Activated T-cell treated with anti-CD3 and anti-CD28 coated beads for 1 hour (primary cell): Measurements from ENCODE around the gene PTTG1IP.

ENCODE experiments used
- DNase-seq: peaks from one replicate; pipeline ENCODE4 v3.0.0-alpha.2; 2020; ENCODE audit warnings: low read depth

The PTTG1IP gene

DNA sequence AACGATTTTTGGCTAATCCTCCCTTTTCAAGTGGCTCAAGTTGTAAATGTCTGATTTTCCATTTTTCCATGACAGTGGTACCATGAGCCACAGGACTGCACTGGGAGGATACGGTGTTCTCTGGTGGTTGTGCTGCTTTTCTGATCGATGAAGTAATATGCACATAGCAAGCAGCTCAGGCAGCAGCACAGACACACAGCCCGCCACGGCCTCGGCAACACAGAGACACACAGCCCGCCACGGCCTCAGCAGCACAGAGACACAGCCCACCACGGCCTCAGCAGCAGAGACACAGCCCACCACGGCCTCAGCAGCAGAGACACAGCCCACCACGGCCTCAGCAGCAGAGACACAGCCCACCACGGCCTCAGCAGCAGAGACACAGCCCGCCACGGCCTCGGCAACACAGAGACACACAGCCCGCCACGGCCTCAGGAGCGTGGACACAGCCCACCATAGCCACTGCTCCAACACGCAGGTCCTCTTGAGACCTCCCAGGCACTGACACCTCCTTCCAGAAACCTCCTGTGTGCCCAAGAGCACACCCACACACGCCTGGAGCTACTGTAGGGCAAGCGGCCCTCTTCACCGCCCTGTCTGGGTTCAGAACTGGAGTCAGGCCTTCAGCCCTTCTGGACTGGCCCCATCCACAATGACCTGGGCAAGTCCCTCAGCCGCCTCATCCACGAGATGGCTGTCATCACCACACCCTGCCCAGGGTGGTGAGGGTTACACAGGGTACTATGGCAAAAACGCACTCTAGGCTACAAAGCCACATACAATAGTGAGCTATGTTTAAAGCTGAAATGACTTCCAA is 10.4 kb downstream of the PTTG1IP start:
- no peak for DNase-seq

DNA sequence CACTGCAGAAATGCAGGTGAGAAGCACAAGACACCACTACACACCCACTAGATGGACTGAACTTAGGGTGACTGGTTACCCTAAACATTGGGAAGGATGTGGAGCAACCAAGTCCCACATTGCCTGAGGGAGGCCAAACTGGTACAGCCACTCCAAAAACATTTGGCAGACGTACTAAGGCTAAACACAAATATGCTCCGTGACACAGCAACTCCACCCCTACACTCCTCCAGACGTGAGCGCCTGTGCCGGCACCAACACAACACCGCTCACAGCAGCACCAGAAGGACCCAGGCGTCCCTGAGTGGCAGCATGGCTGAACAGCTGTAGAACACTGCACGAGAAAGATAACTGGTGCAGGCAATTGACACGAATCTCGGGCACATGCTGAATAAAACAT is 14.7 kb downstream of the PTTG1IP start:
- DNase-seq, result no peak

DNA sequence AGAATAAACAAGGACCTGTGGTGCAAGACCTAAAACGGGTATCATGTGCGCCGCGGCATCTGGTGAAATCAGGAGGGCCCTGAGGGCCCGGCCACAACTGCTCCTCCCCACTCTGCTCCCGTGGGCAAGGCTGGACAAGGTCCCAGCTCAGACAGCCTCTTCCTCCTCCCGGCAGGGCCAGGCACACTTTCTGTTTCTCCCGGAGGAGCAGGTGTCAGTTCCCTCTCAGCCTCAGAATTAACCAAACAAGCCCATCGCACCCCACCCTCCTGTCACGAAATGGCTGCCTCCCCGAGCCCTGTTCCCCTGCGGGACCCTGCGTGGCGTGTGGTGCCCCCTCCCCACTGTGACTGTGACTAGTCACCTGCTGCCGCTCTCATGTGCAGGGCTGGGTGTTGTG is 15.2 kb downstream of the PTTG1IP start:
- no peak for DNase-seq

DNA sequence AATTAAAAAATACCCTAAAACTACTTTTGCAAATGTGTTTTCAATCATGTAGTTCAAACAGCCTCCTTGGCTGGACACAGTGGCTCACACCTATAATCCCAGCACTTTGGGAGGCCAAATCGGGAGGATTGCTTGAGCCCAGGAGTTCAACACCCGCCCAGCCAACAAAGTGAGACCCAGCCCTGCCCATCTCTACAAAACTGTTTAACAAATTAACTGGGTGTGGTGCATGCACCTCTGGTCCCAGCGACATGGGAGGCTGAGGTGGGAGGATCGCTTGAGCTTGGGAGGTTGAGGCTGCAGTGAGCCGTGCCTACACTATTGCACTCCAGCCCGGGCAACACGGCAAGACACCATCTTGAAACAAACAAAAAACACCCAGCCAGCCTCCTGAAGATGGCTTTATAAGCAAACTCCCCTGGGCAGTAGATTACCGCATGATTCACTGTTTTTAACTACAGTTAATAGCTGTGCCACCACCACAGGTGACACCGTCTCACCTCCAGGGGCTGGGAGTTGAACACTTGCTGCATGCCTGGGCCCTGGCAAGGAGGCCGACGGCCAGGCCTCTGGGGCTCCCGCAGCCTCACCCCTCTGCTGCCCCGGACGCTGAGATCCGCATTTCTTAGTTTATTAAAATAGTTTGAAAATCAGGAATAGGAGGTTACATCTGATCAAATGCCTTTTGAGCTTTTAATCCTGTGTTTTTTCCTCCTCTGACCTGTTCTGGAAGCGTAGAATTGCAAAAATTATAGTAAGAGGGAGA is 16.2 kb downstream of the PTTG1IP start:
- DNase-seq, result no peak

DNA sequence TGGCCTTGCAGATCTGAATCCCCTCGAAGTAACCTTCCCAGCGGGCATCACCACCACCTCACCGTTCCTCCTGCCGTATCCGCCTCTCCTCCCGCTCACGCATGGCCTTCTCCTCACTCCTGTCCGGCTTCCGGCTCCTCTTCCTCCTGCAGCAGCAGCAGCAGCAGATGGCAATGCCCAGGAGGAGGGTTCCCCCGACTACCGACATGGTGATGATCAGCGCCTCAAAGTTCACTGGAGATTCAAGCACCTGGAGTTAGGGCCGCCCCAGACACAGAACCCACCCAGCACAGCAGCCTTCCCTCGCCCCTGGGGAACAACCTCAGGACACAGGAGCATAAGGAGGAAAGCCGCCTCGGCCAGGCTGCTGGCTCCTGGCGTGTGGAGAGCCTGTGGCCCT is 17.4 kb downstream of the PTTG1IP start:
- DNase-seq, result no peak

DNA sequence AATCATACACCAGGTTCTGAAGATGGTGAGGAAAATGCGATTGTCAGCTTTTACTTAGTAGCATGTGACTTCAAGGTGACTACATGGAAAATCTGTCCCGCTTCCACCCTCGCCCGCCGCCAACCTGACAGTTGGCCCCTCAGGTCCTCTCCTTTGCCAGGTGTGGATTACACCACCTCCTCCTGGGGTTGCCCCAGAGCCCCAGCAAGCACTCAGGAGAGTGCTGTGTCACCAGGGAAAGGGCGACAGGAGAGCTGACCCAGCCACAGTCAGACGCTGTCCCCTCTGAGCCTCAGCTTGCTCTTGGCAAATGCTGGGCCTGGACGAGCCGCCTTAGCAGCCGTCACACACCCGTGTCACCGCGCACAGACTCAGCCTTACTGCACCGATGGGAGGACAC is 17.9 kb downstream of the PTTG1IP start:
- no peak for DNase-seq

DNA sequence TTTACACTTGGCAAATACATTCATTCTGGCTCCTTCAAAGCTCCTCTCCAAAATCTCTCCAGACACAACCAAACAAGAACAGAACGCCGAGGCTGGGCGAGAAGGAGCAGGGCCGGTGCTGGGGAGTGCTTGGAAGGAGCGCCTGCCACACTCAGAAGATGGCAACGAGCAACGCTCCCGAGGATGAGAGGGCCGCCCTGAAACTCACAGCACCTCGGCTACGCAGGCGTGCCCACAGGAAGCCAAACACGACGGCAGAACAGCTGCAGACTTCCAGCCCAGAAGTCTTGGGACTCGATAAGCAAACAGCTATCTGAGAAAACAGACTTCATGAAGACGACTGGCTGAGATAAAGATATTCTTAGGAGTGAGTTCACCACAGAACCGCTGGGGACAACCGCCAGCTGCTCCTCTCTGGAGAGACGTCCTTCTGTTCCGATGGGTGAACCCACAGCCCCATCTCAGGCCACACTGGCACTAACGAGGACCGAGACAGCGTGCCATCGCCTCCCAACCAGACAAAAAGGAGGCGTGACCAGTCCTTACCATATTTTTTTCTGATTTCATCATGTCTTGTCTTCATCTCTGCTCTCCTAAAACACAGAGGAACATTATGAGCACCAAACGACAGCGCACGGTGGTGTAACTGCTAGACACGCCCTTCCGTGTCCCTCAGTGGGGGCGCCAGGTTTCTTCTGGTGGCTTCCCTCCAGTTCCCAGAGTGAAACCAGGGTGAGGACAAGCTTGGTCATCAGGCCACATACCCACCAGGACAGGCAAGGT is 18.6 kb downstream of the PTTG1IP start:
- no peak for DNase-seq

DNA sequence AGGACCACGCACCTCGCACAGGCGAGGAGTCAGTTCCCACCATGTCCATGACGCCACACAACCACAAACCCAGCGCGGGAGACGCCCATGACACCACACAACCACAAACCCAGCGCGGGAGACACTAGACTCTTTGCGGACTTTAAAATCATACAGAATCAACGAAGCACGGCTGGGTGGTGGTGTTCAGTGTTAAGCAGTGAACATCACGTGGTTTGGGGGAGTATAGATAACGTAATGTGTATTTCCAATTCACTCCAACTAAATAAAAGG is 19.2 kb downstream of the PTTG1IP start:
- DNase-seq, result no peak

DNA sequence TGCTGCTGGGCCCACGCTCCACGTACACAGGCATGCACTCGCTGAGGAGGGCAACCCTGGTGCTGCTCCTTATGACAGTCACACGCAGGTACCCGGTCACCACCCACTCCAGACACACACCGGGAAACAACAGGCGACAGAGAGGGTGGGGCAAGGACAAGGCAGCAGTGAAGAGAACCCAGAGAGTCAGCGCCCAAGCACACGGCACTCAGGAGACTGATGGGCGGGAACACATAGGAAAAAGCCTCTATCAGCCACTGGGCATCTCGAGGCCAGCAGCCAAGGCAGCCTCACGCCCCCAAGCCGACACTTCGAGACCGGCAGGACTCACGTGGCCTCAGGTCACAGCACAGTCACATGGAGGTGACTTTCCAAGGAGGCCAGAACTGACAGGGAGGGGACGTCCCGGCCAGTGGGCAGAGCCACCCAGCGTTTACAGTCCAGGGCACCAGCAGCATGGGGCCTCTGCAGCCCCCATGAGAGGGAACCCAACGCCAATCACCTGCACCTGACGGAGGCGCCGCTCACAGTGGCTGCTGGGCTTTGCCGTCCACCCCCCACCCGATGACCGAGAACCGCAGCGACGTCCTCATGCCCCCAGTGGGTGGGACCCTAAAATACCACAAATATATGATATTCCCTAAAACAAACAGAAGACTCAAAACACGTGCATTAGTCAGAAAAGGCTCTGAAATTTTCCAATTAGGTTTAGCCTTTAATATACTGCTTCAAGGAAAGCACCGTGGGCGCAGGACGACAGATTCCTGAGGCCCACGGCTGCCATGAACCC is 19.7 kb downstream of the PTTG1IP start:
- DNase-seq, result no peak

DNA sequence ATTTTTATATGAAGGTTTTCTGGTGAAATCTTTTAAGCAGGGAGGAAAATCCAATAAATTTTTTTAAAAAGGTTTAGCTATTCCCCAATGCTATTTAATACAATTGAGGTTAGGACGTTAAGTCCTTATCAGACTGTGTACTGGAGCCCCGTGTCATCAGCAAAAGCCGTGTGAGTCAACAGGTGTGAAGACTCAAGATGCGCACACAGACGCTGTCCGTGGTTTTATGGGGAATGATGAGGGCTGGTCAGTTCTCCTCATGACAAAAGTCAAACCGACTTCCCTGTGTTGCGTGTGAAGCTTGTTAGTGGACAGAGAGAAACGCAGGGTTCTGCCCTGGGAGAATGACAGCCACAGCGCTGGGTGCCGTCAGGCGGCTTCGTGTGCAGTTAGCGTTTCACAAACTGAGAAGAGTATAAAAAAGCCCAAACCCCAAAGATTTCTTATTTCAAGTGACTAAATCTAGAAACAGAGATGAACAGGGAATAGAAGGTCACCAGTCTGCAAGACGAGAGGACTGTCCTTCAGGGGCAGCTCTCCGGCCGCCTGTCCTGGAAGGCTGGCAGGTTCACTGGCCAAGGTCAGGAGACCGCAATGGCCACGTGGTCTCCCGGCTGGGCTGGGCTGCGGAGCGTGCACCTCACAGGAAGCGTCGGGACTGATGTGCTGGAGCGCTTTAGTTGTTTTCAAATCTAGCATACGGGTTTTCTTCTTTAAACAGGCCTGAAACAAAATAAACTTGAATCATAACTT is 22.4 kb downstream of the PTTG1IP start:
- no peak for DNase-seq

DNA sequence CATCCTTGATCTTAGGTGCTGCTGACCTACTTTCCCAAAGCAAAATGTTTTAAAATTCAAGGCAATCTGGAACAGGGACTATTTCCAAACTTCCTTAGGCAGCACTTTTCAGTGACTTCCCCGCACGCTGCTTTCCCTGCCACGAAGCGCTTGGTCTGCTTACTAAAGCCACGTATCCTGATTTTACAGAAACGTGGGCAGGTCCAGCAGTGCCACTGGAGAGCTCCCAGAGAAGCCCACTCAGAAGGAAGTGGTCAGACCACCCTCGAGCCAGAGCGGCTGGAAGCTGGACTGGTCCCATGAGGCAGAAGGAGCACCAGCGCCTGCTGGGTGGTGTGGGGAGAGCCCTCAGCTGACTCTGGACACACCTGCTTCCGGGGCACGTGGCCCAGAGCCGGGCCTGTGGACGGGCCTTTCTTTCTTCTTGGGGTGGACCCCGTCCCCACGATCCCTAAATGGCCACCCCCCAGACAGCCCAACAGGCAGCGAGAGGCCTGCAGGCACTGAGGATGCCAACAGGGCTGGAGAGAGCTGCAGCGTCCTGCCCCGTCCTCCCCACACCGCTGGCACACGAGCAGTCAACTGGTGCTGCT is 23.2 kb downstream of the PTTG1IP start:
- DNase-seq, result no peak

DNA sequence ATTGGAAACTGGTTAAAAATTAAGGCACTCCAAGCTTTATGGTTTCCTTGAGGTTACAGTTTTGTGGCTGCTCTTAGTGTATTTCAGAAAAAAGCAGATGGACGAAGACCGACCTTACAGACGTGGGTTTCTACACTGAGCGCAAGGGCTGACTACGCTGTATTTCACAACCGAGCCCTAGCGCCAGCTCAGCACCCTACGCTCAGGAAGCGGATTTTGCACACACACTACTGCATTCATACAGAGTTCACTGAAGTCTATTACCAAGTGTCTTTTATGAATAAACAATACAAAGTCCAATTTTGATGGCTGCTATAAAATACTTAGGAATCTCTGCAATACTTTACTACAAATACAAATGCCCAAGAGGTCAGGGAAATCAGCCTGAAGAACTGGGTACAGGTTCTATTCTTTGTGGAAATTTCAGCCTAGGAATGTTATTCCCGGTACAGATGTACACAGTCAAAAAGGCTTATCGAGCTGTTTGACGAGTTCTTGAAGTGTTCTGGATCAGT is 23.8 kb downstream of the PTTG1IP start:
- DNase-seq, result no peak

DNA sequence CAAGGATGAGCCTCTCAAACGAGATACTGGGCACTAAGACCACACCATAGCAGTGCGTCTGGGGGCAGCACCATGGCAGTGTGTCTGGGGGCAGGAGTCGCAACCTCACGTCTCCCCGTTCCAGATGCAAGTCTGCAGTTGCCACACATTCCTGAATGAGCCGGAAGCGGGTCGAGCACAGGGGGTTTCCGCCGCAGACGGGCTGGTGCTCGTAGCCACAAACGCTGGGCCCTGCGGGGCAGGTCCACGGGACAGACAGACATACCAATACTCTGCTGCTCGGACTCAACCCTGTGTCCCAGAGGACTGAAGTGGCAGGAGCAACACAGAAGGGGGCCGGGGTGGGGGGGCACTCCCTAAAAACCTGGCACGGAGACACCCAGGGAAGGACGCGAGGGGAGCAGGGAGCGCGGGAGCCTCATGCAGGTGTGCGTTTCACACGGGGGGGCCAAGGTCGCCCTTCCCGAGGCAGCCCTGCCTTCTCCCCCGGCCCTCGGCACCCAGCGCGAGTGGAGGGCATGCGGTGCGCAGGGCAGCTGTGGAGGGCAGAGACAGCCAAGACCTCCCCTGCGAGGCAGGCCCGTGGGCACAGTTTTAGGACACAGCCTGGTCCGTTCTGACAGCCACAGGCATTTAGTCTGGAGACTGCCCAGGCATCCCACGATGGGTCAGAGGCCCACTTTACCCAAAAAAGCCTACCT is 24.5 kb downstream of the PTTG1IP start:
- no peak for DNase-seq

DNA sequence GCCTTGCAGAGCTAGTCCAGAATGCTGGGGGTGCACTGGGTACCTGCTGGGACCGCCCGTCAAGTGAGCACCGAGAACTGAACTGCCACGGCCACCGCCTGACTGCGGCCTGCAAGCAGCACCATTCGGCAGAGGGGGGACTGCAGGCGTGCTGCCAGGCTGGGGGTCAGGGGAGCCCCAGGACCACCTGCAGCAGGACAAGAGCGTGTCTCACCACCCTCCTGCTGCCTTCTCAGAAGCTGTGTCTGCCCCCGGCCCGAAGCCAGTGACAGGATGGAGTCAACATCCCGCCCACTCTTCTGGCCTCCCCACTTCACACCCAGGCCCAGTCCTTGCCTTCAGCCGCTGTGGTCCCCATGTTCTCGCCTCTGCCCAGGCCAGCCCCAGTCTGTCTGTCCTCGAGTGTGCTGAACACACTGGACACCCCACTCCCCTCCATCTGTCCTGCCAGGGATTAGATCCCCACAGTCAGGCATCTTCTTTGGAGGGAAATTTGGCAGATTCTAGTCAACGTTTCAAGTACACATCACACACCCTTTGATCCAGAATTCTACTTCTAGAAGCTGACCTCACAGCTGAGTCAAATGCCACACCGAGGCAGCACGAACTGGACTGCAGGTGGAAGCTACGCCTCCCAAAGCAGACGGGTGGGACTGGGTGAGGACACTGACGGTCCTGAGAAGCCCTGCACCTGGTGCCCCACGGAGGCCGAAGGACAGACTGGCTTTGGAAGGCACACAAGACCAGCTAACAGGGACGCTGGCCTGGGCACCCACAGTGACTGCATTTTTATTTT is 26.0 kb downstream of the PTTG1IP start:
- DNase-seq, result no peak

DNA sequence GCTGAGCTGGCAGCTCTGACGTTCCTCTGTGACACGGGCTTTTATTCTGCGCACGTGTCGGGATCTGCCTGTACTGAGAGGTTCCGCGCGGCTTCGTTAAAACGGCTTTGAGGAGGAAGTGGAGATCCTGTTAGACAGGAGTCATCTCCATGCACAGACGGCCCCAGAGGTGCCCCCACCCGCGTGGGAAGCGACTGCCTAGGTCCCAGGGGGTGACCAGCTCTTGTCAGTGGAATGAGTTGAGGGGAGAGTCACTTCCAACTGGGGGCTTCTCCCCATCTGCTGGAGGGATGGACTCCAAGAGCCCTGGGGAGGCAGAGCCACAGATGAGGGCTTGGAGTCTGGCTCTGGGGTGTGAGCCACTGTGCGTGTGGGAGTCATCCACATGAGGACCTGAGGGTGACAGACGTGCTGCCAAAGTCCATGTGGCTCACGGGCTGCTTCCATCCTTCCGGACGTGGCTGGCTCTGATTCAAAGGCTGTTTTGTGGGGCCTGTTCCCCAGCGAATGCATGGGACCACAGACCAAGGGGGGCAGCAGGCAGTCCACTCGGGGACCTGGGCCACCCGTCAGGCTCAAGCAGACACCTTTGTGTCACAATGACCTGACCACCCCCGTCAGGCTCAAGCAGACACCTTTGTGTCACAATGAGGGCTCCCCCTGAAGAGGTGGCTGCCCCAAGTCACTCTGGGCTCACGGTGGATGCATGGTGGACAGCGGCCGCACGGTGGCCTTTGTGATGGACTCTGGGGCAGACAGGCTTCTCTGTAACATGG is 26.8 kb downstream of the PTTG1IP start:
- peak; percentile 26 for DNase-seq

DNA sequence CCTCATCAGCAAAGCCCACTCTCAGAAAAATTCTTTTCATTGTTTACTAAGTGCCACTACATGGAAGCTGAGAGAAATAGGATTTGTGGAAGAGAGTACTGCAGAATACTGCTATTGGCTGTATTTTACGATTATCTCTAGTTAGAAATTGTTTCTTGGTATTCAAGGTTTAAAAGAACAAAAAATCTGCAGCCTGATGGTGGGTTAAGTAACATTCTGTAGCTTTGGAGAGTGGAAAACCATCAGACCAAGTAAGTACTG is 27.3 kb downstream of the PTTG1IP start:
- DNase-seq, result no peak

DNA sequence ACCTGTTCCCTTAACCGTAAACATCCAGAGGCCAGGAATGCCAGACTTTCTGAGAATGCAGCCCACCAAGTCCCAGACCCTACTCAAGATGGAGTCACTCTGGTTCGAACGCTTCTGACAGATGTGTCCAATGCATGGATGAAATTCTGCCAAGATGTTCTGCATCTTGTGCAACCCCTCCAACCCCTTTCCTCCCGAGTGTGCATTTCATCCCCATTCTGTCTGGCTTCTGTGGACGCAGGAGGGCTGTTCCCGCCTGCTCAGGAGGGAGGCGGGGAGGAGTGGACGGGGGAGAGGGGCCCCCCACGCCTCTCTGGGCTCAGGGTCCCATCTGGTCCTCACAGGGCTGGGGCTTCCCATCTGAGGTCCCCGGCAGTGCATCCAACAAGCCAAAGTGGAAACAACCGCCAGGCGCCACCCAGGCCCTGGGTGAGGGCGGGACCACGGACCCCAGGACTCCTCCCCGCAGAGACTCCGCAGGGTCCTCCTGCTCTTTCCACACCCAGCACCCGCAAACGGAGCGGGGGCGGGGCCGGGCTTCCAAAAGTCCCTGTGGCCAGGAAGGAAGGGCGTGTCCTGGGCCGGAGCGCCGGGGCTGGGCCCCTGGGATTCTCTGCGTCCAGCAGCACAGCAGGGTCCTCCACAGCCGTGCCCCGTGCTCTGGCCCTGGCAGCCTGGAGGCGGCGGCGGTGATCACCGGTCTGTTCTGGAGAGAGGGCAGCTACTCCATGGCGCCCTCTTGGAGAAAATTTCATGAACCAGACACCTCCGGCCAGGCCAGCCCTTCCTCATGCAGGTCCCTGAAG is 27.9 kb downstream of the PTTG1IP start:
- DNase-seq, result peak; percentile 28

DNA sequence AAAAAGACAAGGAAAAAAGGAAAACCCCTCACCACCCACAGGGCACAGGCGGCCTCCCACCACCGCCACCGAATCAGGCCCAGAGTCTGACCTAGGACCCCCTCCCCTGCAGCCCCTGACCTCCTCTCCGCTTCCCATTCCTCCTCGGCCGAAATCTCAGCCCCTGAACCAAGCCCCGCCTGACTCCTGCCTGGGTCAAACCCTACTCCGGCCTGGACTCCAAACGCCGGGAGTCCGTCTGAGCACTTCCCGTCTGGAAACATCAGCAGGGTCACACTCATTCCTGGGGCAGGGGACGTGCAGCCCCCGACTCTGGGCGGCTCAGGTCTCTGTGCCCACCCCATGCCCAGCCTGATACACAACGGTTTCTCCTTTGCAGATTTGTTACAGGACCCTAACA is 29.2 kb downstream of the PTTG1IP start:
- no peak for DNase-seq
